Neutrophil (primary cell): Measurements from ENCODE around the gene LHX1.

Experiments used
- H3K27ac ChIP-seq: fragments of 200-600 bp; sonication (generic); 2 replicates; pipeline ENCODE4 v1.5.1; 2016; ENCODE audit warnings: mild to moderate bottlenecking, moderate library complexity
- H3K27me3 ChIP-seq: fragments of 200-600 bp; sonication (generic); 2 replicates; pipeline ENCODE4 v1.6.0; 2016; ENCODE audit warnings: mild to moderate bottlenecking
- H3K36me3 ChIP-seq: fragments of 200-600 bp; sonication (generic); 2 replicates; pipeline ENCODE4 v1.5.1; 2017
- H3K4me1 ChIP-seq, 2 experiments: fragments of 200-600 bp in 1 of 2; sonication (generic) in 1 of 2; 1 replicate in 1 of 2; 2 replicates in 1 of 2; pipeline versions ENCODE4 v1.5.1 to v1.6.1; 2013 to 2016; ENCODE audit warnings: low read depth in 1 of 2, low read length in 1 of 2, mild to moderate bottlenecking in 1 of 2, moderate library complexity in 1 of 2; ENCODE audit not compliant: control insufficient read depth in 1 of 2, insufficient read depth in 1 of 2
- H3K4me3 ChIP-seq, 2 experiments: fragments of 200-600 bp in 1 of 2; sonication (generic) in 1 of 2; 1 replicate in 1 of 2; 2 replicates in 1 of 2; pipeline ENCODE4 v1.5.1; 2013 to 2016; ENCODE audit warnings: low read depth in 1 of 2, low read length in 1 of 2, mild to moderate bottlenecking in 1 of 2, moderate library complexity in 1 of 2
- H3K9me3 ChIP-seq: fragments of 200-600 bp; sonication (generic); 2 replicates; pipeline ENCODE4 v1.5.1; 2016
- CTCF ChIP-seq: fragments of 200-600 bp; sonication (generic); IDR thresholded peaks from 2 replicates; pipeline ENCODE4 v1.5.1; 2016; ENCODE audit warnings: antibody characterized with exemption

LHX1 gene

DNA sequence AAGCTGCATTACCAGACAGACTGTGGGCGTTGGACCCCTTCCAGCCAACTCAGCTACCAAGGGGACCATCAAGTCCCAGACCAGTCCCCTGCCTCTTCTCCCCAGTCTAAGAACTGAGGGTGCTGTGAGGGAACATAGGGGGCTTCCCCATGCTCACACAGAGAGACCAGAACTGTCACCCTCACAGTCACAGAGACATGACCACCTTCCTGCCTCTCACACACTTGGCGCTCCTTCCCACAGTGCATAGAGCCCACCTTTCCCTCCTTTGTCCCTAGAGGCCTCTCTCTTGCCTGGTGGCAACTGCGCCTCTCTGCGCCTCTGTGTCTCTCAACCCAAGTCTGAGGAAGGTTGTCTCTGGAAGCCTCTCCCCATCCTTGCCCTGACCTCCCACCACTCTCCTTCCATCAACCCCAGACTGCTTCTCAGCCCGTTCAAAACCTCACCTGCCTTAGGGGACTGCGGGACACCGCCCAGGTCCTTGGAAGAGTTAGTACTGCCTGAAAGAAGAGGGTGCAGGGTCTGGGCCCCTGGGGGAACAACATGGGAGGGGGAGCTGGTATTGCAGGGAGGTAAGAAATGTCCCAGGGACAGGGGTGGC is 6.1 kb upstream of the LHX1 start:
- no peak for TF ChIP-seq CTCF
- Histone ChIP-seq H3K36me3 (no peaks in the 10 kb centered on the region), H3K4me3 (no peak overlapping the region), H3K4me1 (peaks cover 24 to 48% of the 10 kb centered on the region in 2 experiments), H3K9me3 (no peaks in the 10 kb centered on the region), H3K27ac (no peak overlapping the region), H3K27me3 (peaks cover 100% of the 10 kb centered on the region)

DNA sequence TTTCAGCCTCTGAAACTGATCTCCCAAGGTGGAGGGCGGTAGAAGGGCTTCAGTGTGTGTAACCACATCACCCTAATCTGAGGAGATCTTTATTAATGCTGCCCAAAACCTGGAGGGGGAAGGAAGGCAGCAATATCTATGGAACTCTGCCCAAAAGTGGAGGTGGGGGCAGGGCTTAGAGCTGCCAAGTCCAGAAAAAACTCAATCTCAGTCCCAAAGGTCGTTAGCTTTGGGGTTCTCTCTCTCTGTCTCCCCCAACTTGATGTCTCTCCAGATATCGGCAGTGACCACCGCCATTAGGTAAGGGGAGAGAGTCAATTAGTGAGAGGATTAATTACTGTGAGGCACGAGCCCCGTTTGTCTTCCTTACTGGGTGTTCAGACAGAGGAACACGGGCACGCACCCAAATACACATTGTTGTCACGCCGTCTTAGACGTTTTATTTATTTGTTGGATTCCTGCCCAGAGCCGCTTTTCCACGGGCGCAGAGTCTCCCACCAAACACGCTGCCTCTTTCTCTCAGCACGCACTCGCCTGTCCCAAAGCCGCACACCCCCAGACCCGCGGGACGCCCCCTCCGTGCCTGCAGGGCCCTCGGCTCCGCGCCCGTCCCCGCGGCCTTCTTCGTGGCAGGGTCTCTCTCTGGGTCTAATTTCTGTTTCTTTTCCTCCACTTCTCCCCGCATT is 5.4 kb upstream of the LHX1 start:
- no peak for TF ChIP-seq CTCF
- H3K27me3 ChIP-seq = peaks cover 100% of the 10 kb centered on the region
- no peak overlapping the region for H3K4me3 ChIP-seq
- no peaks in the 10 kb centered on the region for H3K36me3 ChIP-seq
- no peak overlapping the region for H3K27ac ChIP-seq
- peaks cover 30 to 54% of the 10 kb centered on the region in 2 experiments for H3K4me1 ChIP-seq
- no peaks in the 10 kb centered on the region for H3K9me3 ChIP-seq

DNA sequence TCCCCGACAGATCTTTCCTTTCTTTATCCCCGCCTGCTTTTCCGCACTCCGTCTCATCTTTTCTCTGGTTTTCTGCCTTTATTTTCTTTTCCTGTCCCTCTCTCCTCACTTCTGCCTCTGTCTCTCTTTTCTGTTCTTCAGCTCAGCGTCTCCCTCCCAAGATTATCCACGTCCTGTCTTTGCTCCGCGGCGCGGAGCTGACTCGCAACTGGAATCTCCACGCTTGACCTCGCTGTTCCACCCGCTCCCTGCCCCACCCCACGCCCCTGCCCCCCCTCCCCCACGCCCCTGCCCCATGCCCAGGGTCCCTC is 4.9 kb upstream of the LHX1 start:
- no peak for TF ChIP-seq CTCF
- H3K36me3 ChIP-seq = no peaks in the 10 kb centered on the region
- no peak overlapping the region for H3K4me3 ChIP-seq
- H3K27me3 ChIP-seq = peaks cover 100% of the 10 kb centered on the region
- no peaks in the 10 kb centered on the region for H3K9me3 ChIP-seq
- peaks cover 35 to 58% of the 10 kb centered on the region in 2 experiments for H3K4me1 ChIP-seq
- H3K27ac ChIP-seq = no peak overlapping the region

DNA sequence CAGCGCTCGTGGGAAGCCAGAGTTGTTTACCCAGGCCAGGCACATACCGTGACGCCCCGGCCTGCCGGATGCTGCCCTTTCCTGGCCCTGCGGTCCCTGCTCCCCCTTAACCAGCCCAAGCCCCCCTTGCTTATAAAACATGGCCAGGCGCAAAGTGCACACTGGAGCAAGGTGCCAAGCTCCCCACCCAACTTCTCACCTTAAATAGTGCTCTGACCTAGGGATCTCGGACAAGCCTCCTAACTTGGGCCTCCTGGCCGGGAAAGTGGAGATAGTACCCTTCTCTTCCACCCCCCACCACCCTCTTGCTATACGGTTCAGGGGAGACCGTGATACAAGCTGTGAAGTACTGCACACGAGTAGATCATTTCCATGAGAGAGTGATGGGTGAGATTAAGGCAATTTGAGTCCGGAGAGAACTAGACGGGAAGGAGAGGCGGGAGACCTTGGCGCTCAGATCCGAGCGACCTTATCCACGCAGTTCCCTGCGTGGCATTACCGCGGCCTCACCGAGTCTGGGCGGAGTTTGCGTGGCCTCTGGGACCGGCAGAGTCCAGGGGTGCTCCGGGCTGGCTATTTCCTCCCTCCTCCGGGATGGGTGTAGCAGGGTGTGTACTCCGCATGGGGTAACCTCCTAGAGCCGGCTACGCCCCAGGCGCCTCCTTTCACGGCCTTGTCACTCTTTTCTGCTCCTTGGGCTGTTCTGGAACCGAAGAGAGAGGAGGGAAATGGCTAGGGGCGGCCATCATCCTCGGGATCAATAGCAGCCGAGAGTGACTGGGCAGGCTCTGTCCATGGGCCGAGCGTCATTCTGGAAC is 4.4 kb upstream of the LHX1 start:
- no peaks in the 10 kb centered on the region for H3K36me3 ChIP-seq
- TF ChIP-seq CTCF = no peak
- H3K4me1 ChIP-seq = peaks cover 40 to 60% of the 10 kb centered on the region in 2 experiments
- H3K27me3 ChIP-seq = peaks cover 100% of the 10 kb centered on the region
- H3K9me3 ChIP-seq = no peaks in the 10 kb centered on the region
- no peak overlapping the region for H3K27ac ChIP-seq
- no peak overlapping the region for H3K4me3 ChIP-seq

GRCh38 chr17:36933512-36934143 is 3.6 kb upstream of the LHX1 start:
- TF ChIP-seq CTCF = no peak
- peaks cover 100% of the 10 kb centered on the region for H3K27me3 ChIP-seq
- peaks cover 40 to 60% of the 10 kb centered on the region in 2 experiments for H3K4me1 ChIP-seq
- no peaks in the 10 kb centered on the region for H3K9me3 ChIP-seq
- H3K27ac ChIP-seq = no peak overlapping the region
- no peaks in the 10 kb centered on the region for H3K36me3 ChIP-seq
- H3K4me3 ChIP-seq = no peak overlapping the region
